SU-DHL-6 (cell line): ENCODE data around the gene GAL3ST3.

ENCODE experiments used
- CTCF ChIP-seq: fragments of 200-600 bp; sonication (generic); IDR thresholded peaks from one replicate; pipeline ENCODE4 v1.5.1; 2017; ENCODE audit warnings: antibody characterized with exemption, mild to moderate bottlenecking, low read length, moderate library complexity; ENCODE audit not compliant: insufficient read depth, poor library complexity, severe bottlenecking
- EZH2phosphoT487 ChIP-seq: fragments of 200-600 bp; sonication (generic), shearing (Covaris generic); conservative IDR thresholded peaks from 2 replicates; pipeline ENCODE4 v1.6.1; 2018; ENCODE audit warnings: mild to moderate bottlenecking, antibody characterized with exemption, low read length, moderate library complexity, mixed read lengths

DNA sequence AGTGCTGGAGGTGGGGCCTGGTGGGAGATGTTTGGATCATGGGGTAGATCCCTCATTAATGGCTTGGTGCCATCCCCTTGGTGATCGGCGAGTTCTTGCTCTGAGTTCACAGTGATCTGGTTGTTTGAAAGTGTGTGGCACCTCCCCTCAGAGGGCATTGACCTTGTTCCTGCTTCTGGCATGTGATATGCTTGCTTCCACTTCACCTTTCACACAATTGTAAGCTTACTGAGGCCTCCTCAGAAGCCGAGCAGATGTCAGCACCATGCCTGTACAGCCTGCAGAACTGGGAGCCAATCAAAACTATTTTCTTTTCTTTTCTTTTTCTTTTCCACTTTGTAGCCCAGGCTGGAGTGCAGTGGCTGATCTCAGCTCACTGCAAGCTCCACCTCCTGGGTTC lies 11.6 kb downstream of the GAL3ST3 start:
- TF ChIP-seq CTCF = no peak
- no peak for TF ChIP-seq EZH2phosphoT487
